Muscle layer of colon (tissue), 2 donors: ENCODE data around the gene NOMO2.
"Not testable (repeated sequence)": the region's sequence is repeated elsewhere in the genome, so short reads cannot be mapped to it uniquely, and the experiment has no call there.

ENCODE experiments used
- H3K27ac ChIP-seq: one replicate; pipeline ENCODE4 v1.7.0; 2013; ENCODE audit warnings: low read depth, mild to moderate bottlenecking, low read length, moderate library complexity
- H3K27me3 ChIP-seq, 2 donors: one replicate each; pipeline ENCODE4 v1.7.0; 2013; ENCODE audit warnings: low read length in 2 of 2, mild to moderate bottlenecking in 2 of 2; ENCODE audit not compliant: insufficient read depth in 2 of 2, control insufficient read depth in 1 of 2
- H3K36me3 ChIP-seq: one replicate; pipeline ENCODE4 v1.7.0; 2013; ENCODE audit warnings: mild to moderate bottlenecking, low read length; ENCODE audit not compliant: insufficient read depth
- H3K4me1 ChIP-seq: one replicate; pipeline ENCODE4 v1.7.0; 2013; ENCODE audit warnings: mild to moderate bottlenecking, low read length; ENCODE audit not compliant: insufficient read depth
- H3K4me3 ChIP-seq, 2 donors: one replicate each; pipeline ENCODE4 v1.7.0; 2013; ENCODE audit warnings: low read length in 2 of 2, low read depth in 1 of 2, mild to moderate bottlenecking in 1 of 2, moderate library complexity in 1 of 2
- H3K9ac ChIP-seq: one replicate; pipeline ENCODE4 v1.7.0; 2013; ENCODE audit warnings: low read length
- H3K9me3 ChIP-seq: one replicate; pipeline ENCODE4 v1.7.0; 2013; ENCODE audit warnings: mild to moderate bottlenecking, low read length
- donor health status: abdominal sarcoma.
- donor health status: Adenocarcinoma of cecum.

Gene NOMO2

DNA sequence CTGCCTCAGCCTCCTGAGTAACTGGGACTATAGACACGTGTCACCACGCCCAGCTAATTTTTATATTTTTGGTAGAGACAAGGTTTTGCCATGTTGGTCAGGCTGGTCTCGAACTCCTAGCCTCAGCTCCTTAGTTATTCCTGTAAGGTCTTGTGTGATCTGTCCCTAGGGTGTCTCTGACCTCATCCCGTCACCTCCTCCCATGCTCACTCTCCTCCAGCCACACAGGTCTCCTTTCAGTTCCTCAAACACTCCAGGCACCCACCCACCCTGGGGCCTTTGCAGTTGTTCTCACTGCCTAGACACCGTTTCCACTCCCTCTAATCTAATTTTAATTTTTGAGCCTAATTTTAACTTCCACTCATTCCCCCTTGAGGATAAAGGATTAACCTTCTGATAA, 31.1 kb upstream of the NOMO2 start:
- H3K36me3 ChIP-seq, H3K4me1 ChIP-seq, H3K27me3 ChIP-seq, H3K9ac ChIP-seq, H3K4me3 ChIP-seq, H3K27ac ChIP-seq, H3K9me3 ChIP-seq: not testable (repeated sequence)

GRCh38 chr16:18591908-18592307, 30.0 kb upstream of the NOMO2 start:
- H3K9me3 ChIP-seq, H3K27me3 ChIP-seq, H3K36me3 ChIP-seq, H3K4me3 ChIP-seq, H3K9ac ChIP-seq, H3K27ac ChIP-seq, H3K4me1 ChIP-seq: not testable (repeated sequence)

DNA sequence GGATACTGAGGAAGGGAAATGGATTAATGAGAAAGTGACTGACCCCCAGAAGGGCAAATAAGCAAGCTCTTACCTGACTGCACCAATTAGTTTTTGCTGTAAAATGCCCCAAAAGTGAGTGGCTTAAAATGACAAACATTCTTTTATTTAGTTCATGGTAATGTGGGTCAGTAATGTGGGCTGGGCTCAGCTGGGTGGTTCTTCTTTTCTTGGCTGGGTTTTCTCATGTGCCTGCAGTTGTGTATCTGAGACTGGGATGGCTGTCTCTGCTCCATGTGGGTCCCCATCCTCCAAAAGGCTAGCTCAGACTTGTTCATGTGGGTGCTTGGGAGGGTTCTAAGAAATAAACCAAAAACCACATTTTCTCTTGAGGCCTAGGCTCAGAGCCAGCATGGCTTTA, 29.5 kb upstream of the NOMO2 start:
- not testable (repeated sequence) for H3K9ac ChIP-seq, H3K4me1 ChIP-seq, H3K4me3 ChIP-seq, H3K27ac ChIP-seq, H3K27me3 ChIP-seq, H3K9me3 ChIP-seq, H3K36me3 ChIP-seq

GRCh38 chr16:18589806-18590205, 27.9 kb upstream of the NOMO2 start:
- H3K9ac ChIP-seq, H3K27me3 ChIP-seq, H3K4me3 ChIP-seq, H3K36me3 ChIP-seq, H3K9me3 ChIP-seq, H3K4me1 ChIP-seq, H3K27ac ChIP-seq: not testable (repeated sequence)

GRCh38 chr16:18586560-18587540, 25.0 kb upstream of the NOMO2 start:
- not testable (repeated sequence) for H3K4me1 ChIP-seq, H3K36me3 ChIP-seq, H3K4me3 ChIP-seq, H3K9ac ChIP-seq, H3K27me3 ChIP-seq, H3K27ac ChIP-seq, H3K9me3 ChIP-seq

DNA sequence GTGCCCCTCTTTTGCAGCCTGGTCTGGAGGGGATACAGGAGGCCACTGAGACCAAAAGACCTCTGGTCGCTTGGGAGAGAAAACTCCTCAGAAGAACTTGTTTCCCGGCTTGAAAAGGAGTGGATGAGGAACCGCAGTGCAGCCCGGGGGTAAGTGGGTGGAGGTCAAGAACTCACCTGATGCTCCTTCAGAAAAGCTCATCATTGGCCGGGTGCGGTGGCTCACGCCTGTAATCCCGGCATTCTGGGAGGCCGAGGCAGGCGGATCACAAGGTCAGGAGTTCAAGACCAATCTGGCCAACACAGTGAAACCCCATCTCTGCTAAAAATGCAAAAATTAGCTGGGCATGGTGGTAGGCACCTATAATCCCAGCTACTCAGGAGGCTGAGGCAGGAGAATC, 23.9 kb upstream of the NOMO2 start:
- H3K9me3 ChIP-seq, H3K4me1 ChIP-seq, H3K4me3 ChIP-seq, H3K27me3 ChIP-seq, H3K9ac ChIP-seq, H3K27ac ChIP-seq, H3K36me3 ChIP-seq: not testable (repeated sequence)

DNA sequence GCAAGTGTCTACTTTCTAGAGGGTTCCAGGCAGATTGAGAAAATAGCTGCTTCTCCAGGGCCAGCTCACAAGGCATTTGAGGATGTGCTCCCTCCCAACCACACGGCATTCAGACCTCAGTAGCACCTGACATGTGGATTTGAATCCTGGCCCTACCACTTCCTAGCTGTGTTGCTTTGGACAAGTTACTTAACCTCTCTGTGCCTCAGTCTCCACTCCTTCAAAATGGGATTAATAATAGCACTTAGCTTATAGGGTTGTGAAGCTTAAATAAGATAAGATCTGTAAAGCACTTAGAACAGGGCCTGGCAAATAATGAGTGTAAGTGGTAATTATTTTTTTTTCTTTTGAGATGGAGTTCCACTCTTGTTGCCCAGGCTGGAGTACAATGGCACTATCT, 21.0 kb upstream of the NOMO2 start:
- Histone ChIP-seq H3K4me3 (no peak overlapping the region), H3K36me3 (no peaks in the 10 kb centered on the region), H3K4me1 (no peaks in the 10 kb centered on the region), H3K9me3 (no peaks in the 10 kb centered on the region), H3K9ac (no peak overlapping the region), H3K27me3 (no peaks in the 10 kb centered on the region), H3K27ac (no peak overlapping the region)

GRCh38 chr16:18580396-18580795, 18.5 kb upstream of the NOMO2 start:
- H3K27ac ChIP-seq, H3K9ac ChIP-seq, H3K27me3 ChIP-seq, H3K4me1 ChIP-seq, H3K36me3 ChIP-seq, H3K4me3 ChIP-seq, H3K9me3 ChIP-seq: not testable (repeated sequence)

DNA sequence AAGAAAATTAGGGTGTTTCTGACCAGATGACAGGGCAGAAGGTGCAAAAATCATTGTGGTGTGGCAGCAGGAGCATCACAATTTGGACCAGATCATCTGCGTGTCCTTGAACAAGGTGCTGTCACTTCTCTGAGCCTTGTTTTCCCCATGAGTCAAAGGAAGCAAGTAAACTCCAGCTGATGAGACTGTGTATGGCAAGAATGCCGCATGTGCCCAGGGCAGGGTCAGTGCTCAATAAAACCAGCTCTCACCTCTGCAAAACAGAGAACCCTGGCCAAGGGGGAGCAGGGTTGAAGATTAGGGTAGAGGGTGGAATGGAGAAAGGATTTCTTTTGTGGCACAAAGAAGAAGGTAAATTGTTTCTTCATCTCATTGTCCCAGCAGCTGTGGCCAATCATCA, 17.4 kb upstream of the NOMO2 start:
- H3K36me3 ChIP-seq, H3K9ac ChIP-seq, H3K27ac ChIP-seq, H3K9me3 ChIP-seq, H3K27me3 ChIP-seq, H3K4me3 ChIP-seq, H3K4me1 ChIP-seq: not testable (repeated sequence)

DNA sequence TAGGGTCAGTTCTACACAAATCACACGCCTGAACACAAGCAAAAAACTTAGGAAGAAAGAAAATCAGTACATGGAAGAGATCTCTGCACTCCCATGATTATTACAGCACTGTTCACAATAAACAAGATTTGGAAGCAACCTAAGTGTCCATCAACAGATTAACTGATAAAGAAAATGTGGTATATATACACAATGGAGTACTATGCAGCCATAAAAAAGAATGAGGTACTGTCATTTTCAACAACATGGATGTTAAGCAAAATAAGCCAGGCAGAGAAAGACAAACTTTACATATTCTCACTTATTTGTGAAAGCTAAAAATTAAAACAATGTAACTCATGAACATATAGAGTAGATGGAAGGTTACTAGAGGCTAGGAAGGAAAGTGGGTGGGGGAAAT, 16.0 kb upstream of the NOMO2 start:
- H3K9ac ChIP-seq, H3K4me3 ChIP-seq, H3K27me3 ChIP-seq, H3K36me3 ChIP-seq, H3K9me3 ChIP-seq, H3K4me1 ChIP-seq, H3K27ac ChIP-seq: not testable (repeated sequence)

DNA sequence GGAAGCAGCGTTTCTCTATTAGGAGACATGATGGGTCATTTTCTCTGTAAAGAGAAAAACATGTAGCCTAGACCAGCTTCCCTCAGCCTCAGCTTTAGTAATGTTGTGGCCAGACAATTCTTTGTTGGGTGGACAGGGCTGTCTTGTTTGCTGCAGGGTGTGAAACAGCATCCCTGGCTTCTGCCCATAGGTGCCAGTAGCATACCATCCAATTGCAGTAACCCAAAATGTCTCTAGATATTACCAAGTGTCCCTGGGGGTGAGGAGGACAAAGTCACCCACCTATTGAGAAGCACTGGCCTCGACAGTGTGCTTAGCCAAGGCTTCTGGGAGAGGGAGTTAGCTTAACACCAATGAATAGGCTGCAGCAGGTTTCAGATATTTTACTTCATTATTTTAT, 14.0 kb upstream of the NOMO2 start:
- not testable (repeated sequence) for H3K4me3 ChIP-seq, H3K36me3 ChIP-seq, H3K9me3 ChIP-seq, H3K27ac ChIP-seq, H3K4me1 ChIP-seq, H3K27me3 ChIP-seq, H3K9ac ChIP-seq

DNA sequence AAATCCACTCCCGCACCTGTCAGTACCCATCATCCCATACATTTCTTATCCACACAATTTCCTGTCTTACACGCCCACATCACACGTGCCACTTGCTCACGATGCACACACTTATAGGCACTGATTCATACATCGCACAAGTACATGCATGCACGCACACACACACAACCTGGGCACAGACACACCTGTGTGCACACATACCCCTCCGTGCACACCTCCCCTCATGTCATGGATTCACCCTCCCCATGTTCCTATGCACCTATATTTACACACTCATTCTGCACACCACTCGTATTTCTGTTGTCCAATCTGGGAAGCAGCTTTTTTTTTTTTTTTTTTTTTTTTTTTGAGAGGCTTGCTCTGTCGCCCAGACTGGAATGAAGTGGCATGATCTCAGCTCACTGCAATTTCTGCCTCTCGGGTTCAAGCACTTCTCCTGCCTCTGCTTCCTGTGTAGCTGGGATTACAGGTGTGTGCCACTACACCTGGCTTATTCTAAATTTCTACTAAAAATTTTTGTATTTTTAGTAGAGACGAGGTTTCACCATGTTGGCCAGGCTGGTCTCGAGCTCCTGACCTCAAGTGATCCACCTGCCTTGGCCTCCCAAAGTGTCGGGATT, 13.5 kb upstream of the NOMO2 start:
- H3K9ac ChIP-seq, H3K27me3 ChIP-seq, H3K9me3 ChIP-seq: not testable (repeated sequence)

More for the DNA sequence above, 13.5 kb upstream of the NOMO2 start:
- not testable (repeated sequence) for H3K4me1 ChIP-seq, H3K27ac ChIP-seq, H3K4me3 ChIP-seq, H3K36me3 ChIP-seq
